H1 (cell line): ENCODE measurements around the gene DPP10. TPM values are rescaled to one million over a fixed set of nuclear protein-coding genes. Genes with fewer than 3 reads are reported as not detected.

ENCODE experiments used
- BCL11A ChIP-seq, 2 experiments: IDR thresholded peaks; one replicate each; pipeline ENCODE4 v1.6.1; 2011; ENCODE audit warnings: low read depth in 2 of 2, low read length in 2 of 2, mild to moderate bottlenecking in 2 of 2
- polyA plus RNA-seq, 7 experiments: library from polyadenylated mRNA; depleted of rRNA in 3 of 7; stranded (reverse) in 5 of 7; unstranded in 2 of 7; fragments of >200 nt in 5 of 7; fragments of 200-250 nt in 2 of 7; gene quantifications; 1 replicate in 5 of 7; 2 replicates in 1 of 7; 4 replicates in 1 of 7; pipeline versions ENCODE4 v1.2.1 to v1.2.3, GENCODE V29; 2011 to 2013; ENCODE audit warnings: missing spikeins in 2 of 7, mixed read lengths in 2 of 7
- total RNA-seq: library from RNA; stranded (reverse); fragmentation: NEBNext Ultra II Directional; extraction: Animal tissue kit (Norgen Biotek cat#: 25700); gene quantifications from 2 replicates; pipeline ENCODE4 v1.2.1, GENCODE V29; 2021

Gene DPP10
- total and polyA plus RNA-seq, 2 of the 8 experiments (the other 6 are each of a cell fraction or from before 2014, with no cell fraction given): 3.3 to 7.2 TPM

- no peak for TF ChIP-seq BCL11A (IDR thresholded peaks at IDR 0.05; ENCODE audit: low read depth in 2 of 2, low read length in 2 of 2)
Observed at GRCh38 chr2:114922076-114922475, 479.6 kb downstream of the DPP10 start (continued).
